Liver (tissue), 9 donors: Measurements from ENCODE around the gene AAGAB. TPM values are rescaled to one million over a fixed set of nuclear protein-coding genes. Genes with fewer than 3 reads are reported as not detected.

Source experiments
- DNase-seq: peaks from one replicate; pipeline ENCODE4 v3.0.0-alpha.2; 2017; ENCODE audit warnings: low spot score
- H3K27ac ChIP-seq, 2 donors: one replicate each; pipeline ENCODE4 v1.7.0; 2013; ENCODE audit warnings: inconsistent platforms in 2 of 2, low read length in 2 of 2, control low read depth in 1 of 2, low read depth in 1 of 2, mild to moderate bottlenecking in 1 of 2
- H3K27me3 ChIP-seq, 4 donors: one replicate each; pipeline versions ENCODE4 v1.6.1 to v1.7.0; 2013; ENCODE audit warnings: low read length in 3 of 4, inconsistent platforms in 1 of 4, mild to moderate bottlenecking in 1 of 4, moderate library complexity in 1 of 4; ENCODE audit not compliant: control insufficient read depth in 4 of 4, insufficient read depth in 4 of 4
- H3K36me3 ChIP-seq, 4 donors: one replicate each; pipeline versions ENCODE4 v1.6.1 to v1.7.0; 2013; ENCODE audit warnings: low read length in 3 of 4, mild to moderate bottlenecking in 3 of 4, low read depth in 1 of 4, moderate library complexity in 1 of 4; ENCODE audit not compliant: control insufficient read depth in 4 of 4, insufficient read depth in 3 of 4
- H3K4me1 ChIP-seq, 4 donors: one replicate each; pipeline versions ENCODE4 v1.6.1 to v1.7.0; 2013; ENCODE audit warnings: low read length in 3 of 4, mild to moderate bottlenecking in 3 of 4, moderate library complexity in 1 of 4; ENCODE audit not compliant: control insufficient read depth in 4 of 4, insufficient read depth in 4 of 4
- H3K4me3 ChIP-seq, 3 donors: one replicate each; pipeline versions ENCODE4 v1.6.1 to v1.7.0; 2013; ENCODE audit warnings: low read length in 3 of 3, control low read depth in 1 of 3, low read depth in 1 of 3, mild to moderate bottlenecking in 1 of 3
- H3K9ac ChIP-seq, 2 donors: one replicate each; pipeline ENCODE4 v1.7.0; 2013; ENCODE audit warnings: low read length in 2 of 2, mild to moderate bottlenecking in 2 of 2, moderate library complexity in 2 of 2, control low read depth in 1 of 2, low read depth in 1 of 2
- H3K9me3 ChIP-seq, 4 donors: one replicate each; pipeline versions ENCODE4 v1.6.1 to v1.7.0; 2013; ENCODE audit warnings: low read length in 3 of 4; ENCODE audit not compliant: control insufficient read depth in 4 of 4
- EGR1 ChIP-seq, 2 donors: IDR thresholded peaks; 2 replicates each; pipeline ENCODE4 v1.6.1; 2016 to 2018; ENCODE audit warnings: antibody characterized with exemption in 2 of 2, low read depth in 2 of 2
- FOXA1 ChIP-seq: IDR thresholded peaks from 2 replicates; pipeline ENCODE4 v1.6.1; 2016; ENCODE audit warnings: antibody characterized with exemption
- FOXA2 ChIP-seq: IDR thresholded peaks from 2 replicates; pipeline ENCODE4 v1.6.1; 2016; ENCODE audit warnings: antibody characterized with exemption
- GABPA ChIP-seq, 2 donors: IDR thresholded peaks in 1 of 2; conservative IDR thresholded peaks in 1 of 2; 2 replicates each; pipeline ENCODE4 v1.6.1; 2016; ENCODE audit warnings: antibody characterized with exemption in 2 of 2, mild to moderate bottlenecking in 1 of 2, moderate library complexity in 1 of 2
- HNF4A ChIP-seq, 2 donors: conservative IDR thresholded peaks; 2 replicates each; pipeline ENCODE4 v1.6.1; 2016; ENCODE audit warnings: antibody characterized with exemption in 2 of 2, mild to moderate bottlenecking in 2 of 2
- HNF4G ChIP-seq: IDR thresholded peaks from 2 replicates; pipeline ENCODE4 v1.6.1; 2016; ENCODE audit warnings: antibody characterized with exemption
- NR2F2 ChIP-seq: IDR thresholded peaks from 2 replicates; pipeline ENCODE4 v1.6.1; 2016; ENCODE audit warnings: antibody characterized with exemption
- RAD21 ChIP-seq, 2 donors: IDR thresholded peaks; 2 replicates each; pipeline ENCODE4 v1.6.1; 2016; ENCODE audit warnings: antibody characterized with exemption in 2 of 2, mild to moderate bottlenecking in 2 of 2
- RXRA ChIP-seq, 2 donors: IDR thresholded peaks; 2 replicates each; pipeline ENCODE4 v1.6.1; 2017 to 2018; ENCODE audit warnings: antibody characterized with exemption in 2 of 2, mild to moderate bottlenecking in 1 of 2
- SP1 ChIP-seq: IDR thresholded peaks from 2 replicates; pipeline ENCODE4 v1.6.1; 2018; ENCODE audit warnings: antibody characterized with exemption, mild to moderate bottlenecking
- TAF1 ChIP-seq: conservative IDR thresholded peaks from 2 replicates; pipeline ENCODE4 v1.6.1; 2016; ENCODE audit warnings: antibody characterized with exemption, mild to moderate bottlenecking
- YY1 ChIP-seq: IDR thresholded peaks from 2 replicates; pipeline ENCODE4 v1.6.1; 2016; ENCODE audit warnings: antibody characterized with exemption, mild to moderate bottlenecking
- WGBS: extraction: QIAGEN DNeasy Blood & Tissue Kit; methylation state at CpG from one replicate; pipeline ENCODE4 v1.1.7; 2013; 5-methylcytosine and 5-hydroxymethylcytosine counted together
- polyA plus RNA-seq, 2 donors: library from polyadenylated mRNA; stranded (reverse) in 1 of 2; unstranded in 1 of 2; fragments of 200-250 nt in 1 of 2; fragments of >200 nt in 1 of 2; fragmentation: Nextera tagmentation in 1 of 2; extraction: Ambion mirVana in 1 of 2; gene quantifications; one replicate each; pipeline versions ENCODE4 v1.2.1 to v1.2.3, GENCODE V29; 2013 to 2015
- total RNA-seq, 2 donors: library from RNA; depleted of rRNA; stranded (reverse); fragments of >200 nt; gene quantifications; one replicate each; pipeline ENCODE4 v1.2.3, GENCODE V29; 2014
- TF ChIP-seq, protein P1 (sequence below): fragments of 150-350 bp; IDR thresholded peaks from 2 replicates; pipeline ENCODE4 v1.5.1; 2017; ENCODE audit warnings: improper control_type of control experiment, low read depth, low read length; ENCODE audit not compliant: missing input control
- TF ChIP-seq, protein P2 (sequence below): IDR thresholded peaks from 2 replicates; pipeline ENCODE4 v1.6.1; 2016; ENCODE audit warnings: antibody characterized with exemption
- TF ChIP-seq, protein P3 (sequence below): IDR thresholded peaks from 2 replicates; pipeline ENCODE4 v1.6.1; 2016; ENCODE audit warnings: antibody characterized with exemption
- TF ChIP-seq, protein P4 (sequence below): IDR thresholded peaks from 2 replicates; pipeline ENCODE4 v1.6.1; 2016; ENCODE audit warnings: antibody characterized with exemption, mild to moderate bottlenecking
- TF ChIP-seq, protein P5 (sequence below): IDR thresholded peaks from 2 replicates; pipeline ENCODE4 v1.6.1; 2016; ENCODE audit warnings: antibody characterized with exemption
- donor health status: healthy.
- donor health status: healthy.
- donor health status: healthy.
- donor health status: healthy.
- donor health status: healthy.

The AAGAB gene
- total and polyA plus RNA-seq, 4 donors, result 3.6 to 22.3 (median 13.0) TPM

DNA sequence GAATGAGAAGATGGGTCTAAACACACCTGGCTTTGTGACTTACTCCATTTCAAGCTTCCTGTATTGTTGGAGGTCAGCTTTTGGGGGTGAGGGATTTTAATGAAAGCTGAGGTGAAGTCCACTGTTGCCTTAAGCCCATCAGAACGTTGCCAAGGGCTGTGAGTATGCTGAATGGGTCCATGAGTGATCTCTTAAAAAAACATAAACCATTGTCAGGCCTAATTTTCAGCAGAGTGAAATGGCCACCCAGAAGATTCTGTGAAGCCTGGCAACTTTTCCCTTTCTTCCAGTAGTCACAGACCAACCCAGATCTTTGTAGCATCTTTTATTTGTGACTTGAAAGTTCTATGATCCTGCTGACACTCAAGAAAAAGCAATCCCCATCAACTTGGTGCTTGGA lies 102.0 kb downstream of the AAGAB start:
- DNase-seq, result no peak
- 82% methylated on average over 1 of the region's 1 CpG for WGBS
- Histone ChIP-seq H3K36me3 (peaks cover 0 to 3% (median 0%) of the 10 kb centered on the region in 4 donors), H3K27me3 (no peaks in the 10 kb centered on the region), H3K4me3 (no peak overlapping the region), H3K9ac (no peak overlapping the region), H3K4me1 (peaks cover 2 to 12% (median 10%) of the 10 kb centered on the region in 4 donors), H3K27ac (no peak overlapping the region), H3K9me3 (no peaks in the 10 kb centered on the region)
- TF ChIP-seq FOXA1 (no peak), FOXA2 (no peak), SP1 (no peak), RAD21 (IDR thresholded peaks at IDR 0.05) (no peak), NR2F2 (no peak), EGR1 (IDR thresholded peaks at IDR 0.05; ENCODE audit: low read depth in 2 of 2) (no peak), TAF1 (no peak), YY1 (no peak), HNF4G (no peak), RXRA (IDR thresholded peaks at IDR 0.05) (no peak), GABPA (IDR thresholded peaks at IDR 0.05 in 1 of 2, conservative IDR thresholded peaks at IDR 0.05 in 1 of 2) (no peak), HNF4A (conservative IDR thresholded peaks at IDR 0.05) (no peak)
- TF ChIP-seq, protein P1, sequence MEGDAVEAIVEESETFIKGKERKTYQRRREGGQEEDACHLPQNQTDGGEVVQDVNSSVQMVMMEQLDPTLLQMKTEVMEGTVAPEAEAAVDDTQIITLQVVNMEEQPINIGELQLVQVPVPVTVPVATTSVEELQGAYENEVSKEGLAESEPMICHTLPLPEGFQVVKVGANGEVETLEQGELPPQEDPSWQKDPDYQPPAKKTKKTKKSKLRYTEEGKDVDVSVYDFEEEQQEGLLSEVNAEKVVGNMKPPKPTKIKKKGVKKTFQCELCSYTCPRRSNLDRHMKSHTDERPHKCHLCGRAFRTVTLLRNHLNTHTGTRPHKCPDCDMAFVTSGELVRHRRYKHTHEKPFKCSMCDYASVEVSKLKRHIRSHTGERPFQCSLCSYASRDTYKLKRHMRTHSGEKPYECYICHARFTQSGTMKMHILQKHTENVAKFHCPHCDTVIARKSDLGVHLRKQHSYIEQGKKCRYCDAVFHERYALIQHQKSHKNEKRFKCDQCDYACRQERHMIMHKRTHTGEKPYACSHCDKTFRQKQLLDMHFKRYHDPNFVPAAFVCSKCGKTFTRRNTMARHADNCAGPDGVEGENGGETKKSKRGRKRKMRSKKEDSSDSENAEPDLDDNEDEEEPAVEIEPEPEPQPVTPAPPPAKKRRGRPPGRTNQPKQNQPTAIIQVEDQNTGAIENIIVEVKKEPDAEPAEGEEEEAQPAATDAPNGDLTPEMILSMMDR, result no peak
- TF ChIP-seq, protein P2, sequence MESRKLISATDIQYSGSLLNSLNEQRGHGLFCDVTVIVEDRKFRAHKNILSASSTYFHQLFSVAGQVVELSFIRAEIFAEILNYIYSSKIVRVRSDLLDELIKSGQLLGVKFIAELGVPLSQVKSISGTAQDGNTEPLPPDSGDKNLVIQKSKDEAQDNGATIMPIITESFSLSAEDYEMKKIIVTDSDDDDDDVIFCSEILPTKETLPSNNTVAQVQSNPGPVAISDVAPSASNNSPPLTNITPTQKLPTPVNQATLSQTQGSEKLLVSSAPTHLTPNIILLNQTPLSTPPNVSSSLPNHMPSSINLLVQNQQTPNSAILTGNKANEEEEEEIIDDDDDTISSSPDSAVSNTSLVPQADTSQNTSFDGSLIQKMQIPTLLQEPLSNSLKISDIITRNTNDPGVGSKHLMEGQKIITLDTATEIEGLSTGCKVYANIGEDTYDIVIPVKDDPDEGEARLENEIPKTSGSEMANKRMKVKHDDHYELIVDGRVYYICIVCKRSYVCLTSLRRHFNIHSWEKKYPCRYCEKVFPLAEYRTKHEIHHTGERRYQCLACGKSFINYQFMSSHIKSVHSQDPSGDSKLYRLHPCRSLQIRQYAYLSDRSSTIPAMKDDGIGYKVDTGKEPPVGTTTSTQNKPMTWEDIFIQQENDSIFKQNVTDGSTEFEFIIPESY, result no peak
- TF ChIP-seq, protein P3, sequence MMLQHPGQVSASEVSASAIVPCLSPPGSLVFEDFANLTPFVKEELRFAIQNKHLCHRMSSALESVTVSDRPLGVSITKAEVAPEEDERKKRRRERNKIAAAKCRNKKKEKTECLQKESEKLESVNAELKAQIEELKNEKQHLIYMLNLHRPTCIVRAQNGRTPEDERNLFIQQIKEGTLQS, result no peak
- TF ChIP-seq, protein P4, sequence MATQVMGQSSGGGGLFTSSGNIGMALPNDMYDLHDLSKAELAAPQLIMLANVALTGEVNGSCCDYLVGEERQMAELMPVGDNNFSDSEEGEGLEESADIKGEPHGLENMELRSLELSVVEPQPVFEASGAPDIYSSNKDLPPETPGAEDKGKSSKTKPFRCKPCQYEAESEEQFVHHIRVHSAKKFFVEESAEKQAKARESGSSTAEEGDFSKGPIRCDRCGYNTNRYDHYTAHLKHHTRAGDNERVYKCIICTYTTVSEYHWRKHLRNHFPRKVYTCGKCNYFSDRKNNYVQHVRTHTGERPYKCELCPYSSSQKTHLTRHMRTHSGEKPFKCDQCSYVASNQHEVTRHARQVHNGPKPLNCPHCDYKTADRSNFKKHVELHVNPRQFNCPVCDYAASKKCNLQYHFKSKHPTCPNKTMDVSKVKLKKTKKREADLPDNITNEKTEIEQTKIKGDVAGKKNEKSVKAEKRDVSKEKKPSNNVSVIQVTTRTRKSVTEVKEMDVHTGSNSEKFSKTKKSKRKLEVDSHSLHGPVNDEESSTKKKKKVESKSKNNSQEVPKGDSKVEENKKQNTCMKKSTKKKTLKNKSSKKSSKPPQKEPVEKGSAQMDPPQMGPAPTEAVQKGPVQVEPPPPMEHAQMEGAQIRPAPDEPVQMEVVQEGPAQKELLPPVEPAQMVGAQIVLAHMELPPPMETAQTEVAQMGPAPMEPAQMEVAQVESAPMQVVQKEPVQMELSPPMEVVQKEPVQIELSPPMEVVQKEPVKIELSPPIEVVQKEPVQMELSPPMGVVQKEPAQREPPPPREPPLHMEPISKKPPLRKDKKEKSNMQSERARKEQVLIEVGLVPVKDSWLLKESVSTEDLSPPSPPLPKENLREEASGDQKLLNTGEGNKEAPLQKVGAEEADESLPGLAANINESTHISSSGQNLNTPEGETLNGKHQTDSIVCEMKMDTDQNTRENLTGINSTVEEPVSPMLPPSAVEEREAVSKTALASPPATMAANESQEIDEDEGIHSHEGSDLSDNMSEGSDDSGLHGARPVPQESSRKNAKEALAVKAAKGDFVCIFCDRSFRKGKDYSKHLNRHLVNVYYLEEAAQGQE, result no peak
- TF ChIP-seq, protein P5, sequence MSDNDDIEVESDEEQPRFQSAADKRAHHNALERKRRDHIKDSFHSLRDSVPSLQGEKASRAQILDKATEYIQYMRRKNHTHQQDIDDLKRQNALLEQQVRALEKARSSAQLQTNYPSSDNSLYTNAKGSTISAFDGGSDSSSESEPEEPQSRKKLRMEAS, result no peak

Other genes with a start within 250 kb of the AAGAB start
- gene SMAD3, start 189.1 kb downstream of the AAGAB start, total RNA-seq, result 10 to 100 TPM in 1 of 2 donors, 1 to 10 TPM in 1; 4.0 to 12.2 TPM
- gene SMAD3, start 189.1 kb downstream of the AAGAB start, polyA plus RNA-seq, result 1 to 10 TPM; 5.2 to 5.7 TPM
- gene IQCH, start 125 bp upstream of the AAGAB start, total RNA-seq, result 1 to 10 TPM in 1 of 2 donors, under 1 TPM in 1; 0.65 to 1.6 TPM
- 1 to 10 TPM in 1 of 2 donors, under 1 TPM in 1; 0.23 to 1.1 TPM for gene IQCH, start 125 bp upstream of the AAGAB start, polyA plus RNA-seq